Aorta (tissue), 5 donors: ENCODE data around the gene ID2. TPM values are rescaled to one million over a fixed set of nuclear protein-coding genes. Genes with fewer than 3 reads are reported as not detected.

Experiments
- ATAC-seq: fragments of 200-7000 bp; cut with Tn5 transposase; one replicate; pipeline ENCODE4 v1.9.1; 2022; ENCODE audit warnings: moderate library complexity; ENCODE audit not compliant: low FRiP score
- DNase-seq, 2 donors: peaks; one replicate each; pipeline ENCODE4 v3.0.0-alpha.2; 2020
- H3K27ac ChIP-seq, 2 donors: one replicate each; pipeline ENCODE4 v1.5.1; 2013; ENCODE audit warnings: low read length in 2 of 2, mild to moderate bottlenecking in 2 of 2, moderate library complexity in 2 of 2, control low read depth in 1 of 2, inconsistent platforms in 1 of 2, low read depth in 1 of 2
- H3K27me3 ChIP-seq, 2 donors: one replicate each; pipeline ENCODE4 v1.6.1; 2013; ENCODE audit warnings: control low read depth in 1 of 2, low read length in 1 of 2, mild to moderate bottlenecking in 1 of 2, moderate library complexity in 1 of 2; ENCODE audit not compliant: insufficient read depth in 2 of 2, control insufficient read depth in 1 of 2
- H3K36me3 ChIP-seq, 2 donors: one replicate each; pipeline ENCODE4 v1.6.1; 2013; ENCODE audit warnings: control low read depth in 1 of 2, low read length in 1 of 2, mild to moderate bottlenecking in 1 of 2; ENCODE audit not compliant: insufficient read depth in 2 of 2, control insufficient read depth in 1 of 2
- H3K4me1 ChIP-seq, 2 donors: one replicate each; pipeline ENCODE4 v1.6.1; 2013; ENCODE audit warnings: low read length in 2 of 2, control low read depth in 1 of 2, mild to moderate bottlenecking in 1 of 2, moderate library complexity in 1 of 2; ENCODE audit not compliant: insufficient read depth in 2 of 2, control insufficient read depth in 1 of 2
- H3K4me3 ChIP-seq, 2 donors: one replicate each; pipeline ENCODE4 v1.5.1; 2013; ENCODE audit warnings: low read length in 2 of 2, control low read depth in 1 of 2, mild to moderate bottlenecking in 1 of 2
- H3K9me3 ChIP-seq: one replicate; pipeline ENCODE4 v1.6.1; 2013; ENCODE audit warnings: mild to moderate bottlenecking, low read length; ENCODE audit not compliant: control insufficient read depth
- WGBS, 2 donors: extraction: QIAGEN DNeasy Blood & Tissue Kit; methylation state at CpG; one replicate each; pipeline ENCODE4 v1.1.7; 2013; 5-methylcytosine and 5-hydroxymethylcytosine counted together
- intact Hi-C, 2 donors: fragments of 100-400 bp; cut with DNase I; formaldehyde crosslinking; loops; one replicate each; pipeline versions ENCODE4 v1.14.2 to v1.15.0; 2022
- long read RNA-seq, 2 donors: library from polyadenylated mRNA; unstranded; transcript quantifications; one replicate each; pipeline ENCODE4 v2.0.0, GENCODE V29; 2020 to 2021
- polyA plus RNA-seq, 2 donors: library from polyadenylated mRNA; stranded (reverse); fragments of 200-250 nt; gene quantifications; one replicate each; pipeline ENCODE4 v1.2.3, GENCODE V29; 2013
- total RNA-seq, 2 donors: library from RNA; stranded (reverse); fragmentation: NEBNext Ultra II Directional; extraction: Animal tissue kit (Norgen Biotek cat#: 25700); gene quantifications; one replicate each; pipeline ENCODE4 v1.2.1, GENCODE V29; 2021
- donor health status: healthy with polysubstance abuse.
- donor health status: Bipolar disorder and iron deficiency.
- donor health status: DM: no; HTN: no; CAD: no.
- donor health status: DM: no; HTN: no; CAD: no.
- donor health status: DM: yes; HTN: yes; CAD: no.

Gene ID2, protein sequence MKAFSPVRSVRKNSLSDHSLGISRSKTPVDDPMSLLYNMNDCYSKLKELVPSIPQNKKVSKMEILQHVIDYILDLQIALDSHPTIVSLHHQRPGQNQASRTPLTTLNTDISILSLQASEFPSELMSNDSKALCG
- 100 to 1,000 TPM; 212 to 322 TPM for total RNA-seq
- 100 to 1,000 TPM; 159 to 195 TPM for polyA plus RNA-seq
- long read RNA-seq, donor 1, transcript ID2-203 (3 exons, 1,362 nt), result major isoform, 134 of 156 reads
- long read RNA-seq, donor 1, partial matches to known transcripts, result 1 of 156 reads
- long read RNA-seq, donor 1, other reads (novel, unspliced or antisense), result 18 of 156 reads
- long read RNA-seq, donor 2, transcript ID2-203 (3 exons, 1,362 nt), result major isoform, 59 of 73 reads
- long read RNA-seq, donor 2, partial matches to known transcripts, result 1 of 73 reads
- long read RNA-seq, donor 2, other reads (novel, unspliced or antisense), result 13 of 73 reads

DNA sequence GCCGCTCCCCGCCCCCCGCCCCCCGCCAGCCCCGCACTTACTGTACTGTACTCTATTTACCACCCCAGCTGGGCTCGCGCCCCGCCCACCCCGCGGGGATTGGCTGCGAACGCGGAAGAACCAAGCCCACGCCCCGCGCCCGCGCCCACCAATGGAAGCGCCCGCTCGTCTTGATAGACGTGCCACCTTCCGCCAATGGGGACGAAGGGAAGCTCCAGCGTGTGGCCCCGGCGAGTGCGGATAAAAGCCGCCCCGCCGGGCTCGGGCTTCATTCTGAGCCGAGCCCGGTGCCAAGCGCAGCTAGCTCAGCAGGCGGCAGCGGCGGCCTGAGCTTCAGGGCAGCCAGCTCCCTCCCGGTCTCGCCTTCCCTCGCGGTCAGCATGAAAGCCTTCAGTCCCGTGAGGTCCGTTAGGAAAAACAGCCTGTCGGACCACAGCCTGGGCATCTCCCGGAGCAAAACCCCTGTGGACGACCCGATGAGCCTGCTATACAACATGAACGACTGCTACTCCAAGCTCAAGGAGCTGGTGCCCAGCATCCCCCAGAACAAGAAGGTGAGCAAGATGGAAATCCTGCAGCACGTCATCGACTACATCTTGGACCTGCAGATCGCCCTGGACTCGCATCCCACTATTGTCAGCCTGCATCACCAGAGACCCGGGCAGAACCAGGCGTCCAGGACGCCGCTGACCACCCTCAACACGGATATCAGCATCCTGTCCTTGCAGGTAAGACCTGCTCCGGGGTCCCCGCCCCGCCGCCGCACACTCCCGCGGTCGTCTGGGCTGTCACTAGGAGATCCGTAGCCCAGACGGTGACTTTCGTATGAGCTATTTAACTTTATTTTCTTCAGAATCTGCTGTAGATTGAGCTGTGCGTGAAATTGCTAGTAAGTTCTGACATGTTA is at the start of gene ID2:
TSS of gene ID2 (plus strand) at position 271 of the 907 bp plus-strand sequence. CDS start at position 381, 110 bp downstream.
- Histone ChIP-seq H3K4me3 (peak within 1 kb of the TSS; percentile 93 to 97), H3K9me3 (no peaks in the 10 kb centered on the region), H3K27ac (peak within 1 kb of the TSS; percentile 83 to 97), H3K27me3 (peaks cover 0 to 2% of the 10 kb centered on the region in 2 donors), H3K36me3 (no peaks in the 10 kb centered on the region), H3K4me1 (no peaks in the 10 kb centered on the region)
- intact Hi-C loops, result loop anchor here (5.0 to 10.0 kb wide), 6 partner anchors 427 to 1587 kb away; no protein-coding TSS in a partner anchor
- 0 to 1% methylated on average over 64 to 69 of the region's 70 CpGs for WGBS, 2 donors
- ATAC-seq (peak; percentile 87), DNase-seq (peak; percentile 100)

DNA sequence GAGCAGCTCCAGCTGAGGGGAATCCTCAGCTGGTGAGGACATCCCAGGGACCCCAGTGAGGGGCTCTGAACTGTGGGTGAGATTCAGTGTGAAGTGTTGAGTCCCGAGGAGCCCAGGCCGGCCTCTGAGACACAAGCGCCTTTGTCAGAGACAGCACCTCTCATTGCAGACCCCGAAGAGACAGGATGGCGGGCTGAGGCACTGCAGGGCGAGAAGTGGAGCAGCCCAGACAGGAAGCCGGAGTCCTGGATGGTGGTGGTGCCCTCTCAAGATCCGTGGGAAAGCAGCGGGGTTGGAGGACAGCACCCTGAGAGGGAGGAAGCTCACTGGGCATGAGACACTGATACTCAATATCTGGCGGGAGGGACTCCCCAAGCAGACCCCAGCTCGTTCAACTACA is 49.1 kb upstream of the ID2 start:
- Histone ChIP-seq H3K27ac (no peak overlapping the region), H3K9me3 (no peaks in the 10 kb centered on the region), H3K4me1 (no peaks in the 10 kb centered on the region), H3K4me3 (no peak overlapping the region), H3K27me3 (no peaks in the 10 kb centered on the region), H3K36me3 (no peaks in the 10 kb centered on the region)
- ATAC-seq, result no peak
- 94 to 96% methylated on average over 11 of the region's 11 CpGs for WGBS, 2 donors
- intact Hi-C loops, result no loop called here
- peak in 1 of 2 donors; percentile 60 for DNase-seq

DNA sequence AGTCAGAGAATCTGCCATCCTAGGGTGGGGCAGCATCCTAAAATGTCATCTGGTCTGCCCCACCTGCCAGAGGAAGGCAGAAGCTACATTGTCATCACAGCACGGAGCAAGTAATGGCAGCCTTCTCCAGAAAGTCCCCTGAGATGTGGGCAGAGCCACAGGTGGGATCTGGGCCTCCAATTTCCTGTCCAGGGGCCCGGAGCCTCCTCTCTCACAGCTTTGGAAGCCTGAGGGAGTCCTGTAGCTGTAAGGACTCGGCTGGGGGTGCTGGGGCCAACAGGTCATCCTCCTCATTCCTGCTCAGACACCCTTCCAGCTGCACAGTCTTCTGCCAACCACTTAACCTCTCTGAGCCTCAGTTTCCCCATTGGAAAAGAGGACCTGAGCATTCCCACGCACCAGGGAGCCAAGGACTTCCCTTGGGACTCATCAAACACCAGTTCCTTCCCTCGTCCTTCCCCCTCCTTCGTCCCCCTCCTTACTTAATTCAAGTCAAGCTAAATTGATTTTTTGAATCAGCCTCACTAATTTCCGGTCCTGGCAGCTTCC is 48.6 kb upstream of the ID2 start:
- DNase-seq (peak in 1 of 2 donors; percentile 61), ATAC-seq (no peak)
- no peaks in the 10 kb centered on the region for H3K27me3 ChIP-seq
- intact Hi-C loops, result no loop called here
- H3K27ac ChIP-seq, result no peak overlapping the region
- H3K4me3 ChIP-seq, result no peak overlapping the region
- H3K36me3 ChIP-seq, result no peaks in the 10 kb centered on the region
- WGBS, 2 donors, result 90 to 95% methylated on average over 7 of the region's 7 CpGs
- H3K4me1 ChIP-seq, result no peaks in the 10 kb centered on the region
- H3K9me3 ChIP-seq, result no peaks in the 10 kb centered on the region

DNA sequence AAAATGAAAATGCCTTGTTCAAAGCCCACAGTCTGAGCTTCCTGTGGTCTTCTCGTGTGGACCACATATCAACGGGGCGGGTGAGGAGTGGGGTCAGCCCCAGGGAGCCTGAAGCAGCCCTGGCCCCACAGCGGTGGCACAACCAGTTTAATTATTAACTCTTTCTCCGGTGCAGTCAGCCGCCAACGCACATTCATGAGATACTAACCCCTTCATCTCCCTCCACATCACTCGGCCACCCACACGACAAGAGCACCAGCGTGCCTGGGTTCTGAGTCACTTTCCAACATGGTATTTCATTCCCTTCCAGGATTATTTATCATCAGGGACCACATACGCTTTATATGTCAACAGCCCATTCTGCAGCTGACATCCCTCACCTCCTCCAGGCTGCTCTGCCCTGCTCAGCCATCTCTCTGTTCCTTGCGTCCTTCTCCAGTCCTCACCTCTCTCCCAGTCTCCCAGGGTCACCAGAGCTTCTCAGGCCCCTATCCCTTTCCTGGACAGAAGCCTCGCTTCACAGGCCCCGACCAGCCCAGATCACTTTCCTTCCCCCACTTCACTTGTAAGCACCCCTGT is 48.0 kb upstream of the ID2 start:
- intact Hi-C loops, result no loop called here
- WGBS, 2 donors, result 85% methylated on average over 14 of the region's 14 CpGs
- ATAC-seq, result no peak

DNA sequence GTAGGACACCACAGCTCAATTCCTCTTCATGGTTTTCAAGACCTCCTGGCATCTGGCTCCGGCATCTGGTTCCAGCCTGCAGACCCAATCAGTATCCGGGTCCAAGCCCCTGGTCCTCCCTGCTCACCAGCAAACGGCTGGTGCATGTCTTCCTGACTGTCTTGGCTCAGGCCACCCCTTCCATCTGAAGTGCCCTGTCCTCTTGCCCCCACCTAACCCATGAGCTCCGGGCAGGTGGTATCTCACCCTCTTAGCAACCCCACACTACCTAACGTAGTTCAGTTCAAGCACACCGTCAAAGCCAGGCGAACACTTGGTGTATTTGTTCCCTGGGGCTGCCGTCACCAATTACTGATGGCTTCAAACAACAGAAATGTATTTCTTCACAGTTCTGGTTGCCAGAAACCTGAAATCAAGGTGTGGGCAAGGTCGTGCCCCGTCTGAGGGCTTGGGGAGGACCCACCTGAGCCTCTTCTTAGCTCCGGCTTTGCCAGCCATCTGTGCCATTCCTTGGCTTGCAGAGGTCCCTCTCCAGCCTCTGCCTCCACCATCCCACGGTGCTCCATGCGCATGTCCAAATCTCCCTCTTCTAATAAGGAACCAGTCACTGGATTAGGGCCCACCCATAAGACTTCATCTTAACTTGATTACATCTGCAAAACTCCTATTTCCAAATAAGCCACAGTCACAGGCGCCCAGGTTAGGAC is 47.2 kb upstream of the ID2 start:
- Histone ChIP-seq H3K36me3 (no peaks in the 10 kb centered on the region), H3K4me3 (no peak overlapping the region), H3K27me3 (no peaks in the 10 kb centered on the region), H3K27ac (no peak overlapping the region), H3K4me1 (no peaks in the 10 kb centered on the region), H3K9me3 (no peaks in the 10 kb centered on the region)
- intact Hi-C loops, result no loop called here
- WGBS, 2 donors, result 95 to 98% methylated on average over 14 of the region's 14 CpGs
- DNase-seq (peak in 1 of 2 donors; percentile 46), ATAC-seq (no peak)

More for the DNA sequence above, 48.0 kb upstream of the ID2 start:
- H3K9me3 ChIP-seq, result no peaks in the 10 kb centered on the region
- H3K27ac ChIP-seq, result no peak overlapping the region
- H3K4me3 ChIP-seq, result no peak overlapping the region
- no peaks in the 10 kb centered on the region for H3K36me3 ChIP-seq
- no peaks in the 10 kb centered on the region for H3K4me1 ChIP-seq
- H3K27me3 ChIP-seq, result no peaks in the 10 kb centered on the region
- peak in 1 of 2 donors; percentile 55 for DNase-seq

DNA sequence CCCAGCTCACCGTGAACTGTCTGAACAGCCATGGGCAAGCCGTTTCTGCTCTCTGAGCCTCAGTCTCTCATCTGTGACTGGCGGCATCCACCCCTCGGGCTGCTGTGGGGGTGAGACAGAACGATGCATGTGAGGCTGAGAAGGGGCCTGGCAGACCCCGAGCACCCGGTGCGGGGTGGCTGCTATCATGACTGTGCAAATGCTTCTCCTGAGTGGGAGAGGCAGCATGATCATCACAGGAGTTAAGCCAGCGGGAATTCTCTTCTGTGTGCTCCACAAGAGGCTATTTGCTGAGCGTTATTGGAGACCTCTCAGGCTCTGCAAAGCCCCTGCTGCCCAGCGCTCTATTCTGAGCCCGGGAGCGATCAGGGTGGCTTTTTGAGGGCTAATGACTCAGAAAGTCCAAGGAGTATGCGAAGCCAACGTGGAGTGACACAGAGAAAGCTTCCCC is 45.8 kb upstream of the ID2 start:
- no peak for ATAC-seq
- no peaks in the 10 kb centered on the region for H3K4me1 ChIP-seq
- H3K27ac ChIP-seq, result no peak overlapping the region
- no peaks in the 10 kb centered on the region for H3K36me3 ChIP-seq
- H3K9me3 ChIP-seq, result no peaks in the 10 kb centered on the region
- 94 to 95% methylated on average over 15 of the region's 15 CpGs for WGBS, 2 donors
- H3K27me3 ChIP-seq, result no peaks in the 10 kb centered on the region
- peak in 1 of 2 donors; percentile 66 for DNase-seq
- H3K4me3 ChIP-seq, result no peak overlapping the region
- intact Hi-C loops, result no loop called here

DNA sequence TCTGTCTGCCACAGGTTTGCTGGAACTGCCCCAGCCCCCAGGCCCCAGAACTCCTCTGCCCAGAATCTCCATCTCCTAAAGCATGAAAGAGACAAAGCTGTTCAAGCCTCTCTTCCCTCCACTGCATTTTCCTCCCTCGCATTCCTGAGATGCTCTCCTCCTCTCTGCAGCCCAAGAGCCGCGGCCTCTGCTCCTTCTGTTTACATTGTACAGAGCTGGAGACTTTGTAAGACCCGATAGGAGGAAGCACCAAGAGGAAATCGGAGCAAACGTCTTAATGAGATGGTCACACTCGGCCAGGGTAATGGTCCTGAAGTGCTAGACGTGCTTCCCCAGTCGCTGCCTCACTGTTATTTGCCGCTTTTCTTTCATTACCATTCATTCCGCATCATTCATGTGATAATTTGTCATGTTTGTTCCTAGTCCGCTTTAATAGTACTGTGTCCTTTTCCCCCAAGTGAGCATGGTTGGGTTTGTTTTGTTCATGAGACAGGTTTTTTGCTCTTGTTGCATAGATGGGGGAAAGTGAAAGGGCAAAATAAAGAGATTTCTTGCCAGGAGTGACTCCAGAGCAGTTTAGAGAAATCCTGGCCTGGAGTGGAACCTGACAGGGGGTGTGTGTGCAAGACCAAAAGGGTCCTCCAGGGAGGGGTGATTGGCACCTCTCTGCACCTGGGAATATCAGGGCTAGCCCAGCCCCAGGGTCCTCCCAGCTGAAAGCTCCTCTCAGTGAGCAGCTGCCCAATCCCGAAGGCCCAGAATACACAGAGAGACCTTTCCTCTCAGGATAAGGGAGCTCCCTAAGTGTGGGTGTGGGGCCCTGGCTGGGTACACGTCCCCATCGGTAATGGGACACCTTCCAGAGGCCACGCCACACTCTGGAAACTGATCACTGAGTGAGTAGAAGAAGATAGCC is 44.9 kb upstream of the ID2 start:
- no peak overlapping the region for H3K4me3 ChIP-seq
- H3K36me3 ChIP-seq, result no peaks in the 10 kb centered on the region
- no peak overlapping the region for H3K27ac ChIP-seq
- DNase-seq (peak in 1 of 2 donors; percentile 59), ATAC-seq (no peak)
- intact Hi-C loops, result no loop called here
- no peaks in the 10 kb centered on the region for H3K4me1 ChIP-seq
- WGBS, 2 donors, result 64 to 67% methylated on average over 16 of the region's 16 CpGs
- no peaks in the 10 kb centered on the region for H3K27me3 ChIP-seq
- H3K9me3 ChIP-seq, result no peaks in the 10 kb centered on the region
